ENCODE data around the gene UGT2A3. TPM values are rescaled to one million over a fixed set of nuclear protein-coding genes. Genes with fewer than 3 reads are reported as not detected.

UGT2A3 gene
- total and polyA plus RNA-seq, 2 of the 4 experiments (the other 2 are of a cell fraction): not detected

GRCh38 chr4:68895561-68896198 lies 55.9 kb downstream of the UGT2A3 start:
- Histone ChIP-seq H3K4me3 (ENCODE audit: insufficient read depth, low read depth, low read length) (no peak overlapping the region), H3K56ac (ENCODE audit: extremely low read depth, insufficient read depth, low read length) (no peak overlapping the region), H3K27me3 (ENCODE audit: control insufficient read depth, insufficient read depth, low read length) (no peaks in the 10 kb centered on the region; the same call in 1 of the 2 replicates), H3K9me1 (ENCODE audit: insufficient read depth, low read length) (no peaks in the 10 kb centered on the region), H3K9ac (ENCODE audit: low read depth, low read length) (no peak overlapping the region), H2BK20ac (ENCODE audit: low read depth, low read length) (no peak overlapping the region), H3K36me3 (ENCODE audit: control insufficient read depth, insufficient read depth, low read length) (no peaks in the 10 kb centered on the region), H3K79me1 (ENCODE audit: low read depth in 1 of 2, low read length in 2 of 2) (no peaks in the 10 kb centered on the region), H2AK9ac (replicated peaks; ENCODE audit: low read depth, low read length, poor library complexity) (no peak overlapping the region), H3K27ac (ENCODE audit: insufficient read depth, low read length) (no peak overlapping the region), H3K18ac (ENCODE audit: low read depth, low read length) (no peak overlapping the region), H3K23ac (ENCODE audit: low read depth, low read length) (no peak overlapping the region), H2AK5ac (ENCODE audit: low read depth, low read length) (no peak overlapping the region), H3K4me2 (ENCODE audit: low read depth, low read length) (no peak overlapping the region), H3K4ac (ENCODE audit: low read depth, low read length) (no peak overlapping the region), H4K5ac (ENCODE audit: low read depth, low read length) (no peak overlapping the region), H2BK15ac (ENCODE audit: low read depth, low read length) (no peak overlapping the region), H2AFZ (replicated peaks; ENCODE audit: low read length, poor library complexity) (no peak overlapping the region), H3K4me1 (ENCODE audit: control insufficient read depth, insufficient read depth, low read length) (no peaks in the 10 kb centered on the region), H2BK5ac (ENCODE audit: low read depth, low read length, poor library complexity, severe bottlenecking) (no peak overlapping the region), H3K14ac (replicated peaks; ENCODE audit: low read depth, low read length) (no peak overlapping the region), H4K20me1 (ENCODE audit: insufficient read depth, low read length) (no peaks in the 10 kb centered on the region), H4K8ac (ENCODE audit: low read depth in 2 of 2, low read length in 2 of 2) (no peak overlapping the region), H2BK120ac (ENCODE audit: low read depth, low read length) (no peak overlapping the region), H3K9me3 (ENCODE audit: control insufficient read depth, insufficient read depth, low read length) (no peaks in the 10 kb centered on the region), H4K91ac (ENCODE audit: insufficient read depth, low read depth, low read length) (no peak overlapping the region)
- in situ Hi-C loops (cut with MboI; ENCODE audit: low sequenced_read_pairs) (no loop called here), dilution Hi-C loops (cut with HindIII; ENCODE audit: low sequenced_read_pairs, unreplicated experiment) (no loop called here), intact Hi-C loops (cut with micrococcal nuclease) (no loop called here)
- CTCF ChIA-PET: no interaction called here
- DNase-seq: no peak
- no TSS peak for BruUV-seq (replicated peaks)
- no CpG with 5 or more reads among the region's 5 CpGs for WGBS, 2 experiments (ENCODE audit: extremely low coverage in 2 of 2, insufficient read length in 1 of 2)
- TF ChIP-seq ELK1 (IDR thresholded peaks at IDR 0.05; ENCODE audit: borderline replicate concordance, low read depth, low read length) (no peak), NFE2L2 (IDR thresholded peaks at IDR 0.05; ENCODE audit: low read depth, low read length) (no peak), CTCF (conservative IDR thresholded peaks at IDR 0.05; ENCODE audit: low read depth, low read length) (no peak), MAFK (IDR thresholded peaks at IDR 0.05; ENCODE audit: low read depth, low read length) (no peak), SMC3 (IDR thresholded peaks at IDR 0.05; ENCODE audit: low read depth, low read length) (no peak), FOS (IDR thresholded peaks at IDR 0.05; ENCODE audit: low read depth, low read length) (no peak), POLR2A (IDR thresholded peaks at IDR 0.05; ENCODE audit: low read depth, low read length) (no peak), CHD1 (IDR thresholded peaks at IDR 0.05; ENCODE audit: low read depth, low read length) (no peak), MXI1 (IDR thresholded peaks at IDR 0.05; ENCODE audit: borderline replicate concordance, low read depth, low read length) (no peak), MAZ (IDR thresholded peaks at IDR 0.05; ENCODE audit: borderline replicate concordance, low read depth, low read length) (no peak)
- POLR2A ChIA-PET (ENCODE audit: unreplicated experiment): no interaction called here
- no peak for ATAC-seq (ENCODE audit: low read depth)
